H9 (cell line): ENCODE results near the gene CPXM2. TPM values are rescaled to one million over a fixed set of nuclear protein-coding genes. Genes with fewer than 3 reads are reported as not detected.

Experiments used
- DNase-seq: peaks from one replicate; pipeline ENCODE4 v3.0.0-alpha.2; 2017
- H2AFZ ChIP-seq: one replicate; pipeline ENCODE4 v1.6.1; 2013; ENCODE audit warnings: mild to moderate bottlenecking, low read length, control low read depth, moderate library complexity
- H2AK5ac ChIP-seq: 2 replicates; pipeline ENCODE4 v1.6.1; 2013; ENCODE audit warnings: low read length, control low read depth, mixed read lengths; ENCODE audit not compliant: insufficient read length
- H2BK120ac ChIP-seq: one replicate; pipeline ENCODE4 v1.6.1; 2013; ENCODE audit warnings: low read depth, mild to moderate bottlenecking, low read length, control low read depth, inconsistent platforms; ENCODE audit not compliant: poor library complexity, severe bottlenecking
- H2BK12ac ChIP-seq: 2 replicates; pipeline ENCODE4 v1.6.1; 2013; ENCODE audit warnings: low read length, control low read depth, mixed read lengths, low read depth; ENCODE audit not compliant: insufficient read length
- H2BK15ac ChIP-seq: 2 replicates; pipeline ENCODE4 v1.6.1; 2013; ENCODE audit warnings: low read depth, low read length, control low read depth
- H2BK20ac ChIP-seq: one replicate; pipeline ENCODE4 v1.6.1; 2013; ENCODE audit warnings: low read depth, mild to moderate bottlenecking, low read length, control low read depth, inconsistent platforms; ENCODE audit not compliant: poor library complexity, severe bottlenecking
- H2BK5ac ChIP-seq: 2 replicates; pipeline ENCODE4 v1.6.1; 2013; ENCODE audit warnings: low read length, control low read depth, mixed read lengths; ENCODE audit not compliant: insufficient read length
- H3K14ac ChIP-seq: 2 replicates; pipeline ENCODE4 v1.6.1; 2013; ENCODE audit warnings: low read length, control low read depth; ENCODE audit not compliant: insufficient read depth
- H3K18ac ChIP-seq: 2 replicates; pipeline ENCODE4 v1.6.1; 2013; ENCODE audit warnings: low read depth, mild to moderate bottlenecking, mixed read lengths, low read length, control low read depth; ENCODE audit not compliant: insufficient read length
- H3K23ac ChIP-seq: 2 replicates; pipeline ENCODE4 v1.6.1; 2013; ENCODE audit warnings: low read length, control low read depth, mixed read lengths, low read depth; ENCODE audit not compliant: insufficient read length
- H3K23me2 ChIP-seq: 2 replicates; pipeline ENCODE4 v1.6.1; 2013; ENCODE audit warnings: low read depth, mild to moderate bottlenecking, mixed read lengths, low read length, control low read depth; ENCODE audit not compliant: insufficient read length, poor library complexity, severe bottlenecking
- H3K27ac ChIP-seq: 2 replicates; pipeline ENCODE4 v1.5.1; 2013; ENCODE audit warnings: low read length, control low read depth, mixed read lengths, low read depth; ENCODE audit not compliant: insufficient read length
- H3K27me3 ChIP-seq: 2 replicates; pipeline ENCODE4 v1.6.1; 2013; ENCODE audit warnings: low read length, control low read depth, inconsistent platforms; ENCODE audit not compliant: insufficient read depth
- H3K4ac ChIP-seq: 2 replicates; pipeline ENCODE4 v1.6.1; 2013; ENCODE audit warnings: low read depth, mild to moderate bottlenecking, control low read depth, inconsistent platforms, low read length, moderate library complexity
- H3K4me1 ChIP-seq: 2 replicates; pipeline ENCODE4 v1.6.1; 2013; ENCODE audit warnings: low read length, control low read depth, inconsistent platforms; ENCODE audit not compliant: insufficient read depth
- H3K4me2 ChIP-seq: 2 replicates; pipeline ENCODE4 v1.6.1; 2013; ENCODE audit warnings: low read length, control low read depth, mixed read lengths; ENCODE audit not compliant: insufficient read length, insufficient read depth
- H3K56ac ChIP-seq: 2 replicates; pipeline ENCODE4 v1.6.1; 2013; ENCODE audit warnings: low read depth, mild to moderate bottlenecking, mixed read lengths, low read length, control low read depth; ENCODE audit not compliant: insufficient read length
- H3K79me1 ChIP-seq: 2 replicates; pipeline ENCODE4 v1.6.1; 2013; ENCODE audit warnings: low read depth, mild to moderate bottlenecking, moderate library complexity, low read length, control low read depth, inconsistent platforms; ENCODE audit not compliant: insufficient read depth, poor library complexity, severe bottlenecking
- H3K79me2 ChIP-seq: 2 replicates; pipeline ENCODE4 v1.6.1; 2013; ENCODE audit warnings: low read length, control low read depth, inconsistent platforms; ENCODE audit not compliant: insufficient read depth
- H3K9ac ChIP-seq: 2 replicates; pipeline ENCODE4 v1.6.1; 2013; ENCODE audit warnings: low read length, control low read depth, mixed read lengths; ENCODE audit not compliant: insufficient read length; ENCODE audit errors: extremely low read depth
- H3K9me3 ChIP-seq: one replicate; pipeline ENCODE4 v1.6.1; 2013; ENCODE audit warnings: low read depth, low read length, inconsistent platforms; ENCODE audit not compliant: control insufficient read depth
- H3T11ph ChIP-seq: one replicate; pipeline ENCODE4 v1.6.1; 2013; ENCODE audit warnings: mild to moderate bottlenecking, low read length, control low read depth, inconsistent platforms
- H4K20me1 ChIP-seq: one replicate; pipeline ENCODE4 v1.6.1; 2013; ENCODE audit not compliant: control insufficient read depth, insufficient read length, insufficient read depth
- H4K5ac ChIP-seq: 2 replicates; pipeline ENCODE4 v1.6.1; 2013; ENCODE audit warnings: low read depth, mild to moderate bottlenecking, mixed read lengths, low read length, control low read depth; ENCODE audit not compliant: insufficient read length
- H4K8ac ChIP-seq: replicated peaks from 2 replicates; pipeline ENCODE4 v1.6.1; 2013; ENCODE audit warnings: low read length, control low read depth, mixed read lengths, low read depth; ENCODE audit not compliant: insufficient read length
- H4K91ac ChIP-seq: 2 replicates; pipeline ENCODE4 v1.6.1; 2013; ENCODE audit warnings: low read depth, mild to moderate bottlenecking, moderate library complexity, mixed read lengths, low read length, control low read depth; ENCODE audit not compliant: insufficient read length
- H3K27ac Mint-ChIP-seq, 3 experiments: 2 replicates in 2 of 3; 3 replicates in 1 of 3; pipeline ENCODE4 v1.8.0; 2020 to 2021; ENCODE audit warnings: mixed read lengths in 3 of 3, mild to moderate bottlenecking in 1 of 3, moderate library complexity in 1 of 3
- H3K27me3 Mint-ChIP-seq: 2 replicates; pipeline ENCODE4 v1.8.0; 2021; ENCODE audit warnings: low read depth, mild to moderate bottlenecking, moderate library complexity, mixed read lengths
- H3K36me3 Mint-ChIP-seq, 3 experiments: 2 replicates in 2 of 3; 3 replicates in 1 of 3; pipeline ENCODE4 v1.8.0; 2020 to 2021; ENCODE audit warnings: low read depth in 3 of 3, mixed read lengths in 3 of 3; ENCODE audit not compliant: insufficient read depth in 1 of 3
- H3K4me1 Mint-ChIP-seq, 2 experiments: 2 replicates each; pipeline ENCODE4 v1.8.0; 2020; ENCODE audit warnings: mixed read lengths in 2 of 2
- H3K4me3 Mint-ChIP-seq, 2 experiments: 2 replicates in 1 of 2; 3 replicates in 1 of 2; pipeline ENCODE4 v1.8.0; 2020 to 2021; ENCODE audit warnings: mild to moderate bottlenecking in 2 of 2, mixed read lengths in 2 of 2, moderate library complexity in 1 of 2
- H3K9me3 Mint-ChIP-seq, 2 experiments: 2 replicates in 1 of 2; 3 replicates in 1 of 2; pipeline ENCODE4 v1.8.0; 2020; ENCODE audit warnings: mild to moderate bottlenecking in 2 of 2, mixed read lengths in 2 of 2, moderate library complexity in 1 of 2
- WGBS: extraction: QIAGEN DNeasy Blood & Tissue Kit; methylation state at CpG from one replicate; pipeline ENCODE4 v1.1.7; 2013; ENCODE audit warnings: missing lambda C conversion rate, low lambda C conversion rate, mixed read lengths; ENCODE audit not compliant: insufficient read length; ENCODE audit errors: extremely low coverage; 5-methylcytosine and 5-hydroxymethylcytosine counted together
- total RNA-seq: library from RNA; stranded (reverse); gene quantifications from 2 replicates; pipeline ENCODE4 v1.2.1, GENCODE V29; 2021
- TF ChIP-seq, protein P1 (sequence below): fragments of 200-600 bp; sonication (generic); conservative IDR thresholded peaks from 3 replicates; pipeline ENCODE4 v1.8.0; 2021; ENCODE audit warnings: antibody characterized with exemption, mild to moderate bottlenecking

The CPXM2 gene
- total RNA-seq, 1 experiment from 2014 or later: 1.7 TPM

DNA sequence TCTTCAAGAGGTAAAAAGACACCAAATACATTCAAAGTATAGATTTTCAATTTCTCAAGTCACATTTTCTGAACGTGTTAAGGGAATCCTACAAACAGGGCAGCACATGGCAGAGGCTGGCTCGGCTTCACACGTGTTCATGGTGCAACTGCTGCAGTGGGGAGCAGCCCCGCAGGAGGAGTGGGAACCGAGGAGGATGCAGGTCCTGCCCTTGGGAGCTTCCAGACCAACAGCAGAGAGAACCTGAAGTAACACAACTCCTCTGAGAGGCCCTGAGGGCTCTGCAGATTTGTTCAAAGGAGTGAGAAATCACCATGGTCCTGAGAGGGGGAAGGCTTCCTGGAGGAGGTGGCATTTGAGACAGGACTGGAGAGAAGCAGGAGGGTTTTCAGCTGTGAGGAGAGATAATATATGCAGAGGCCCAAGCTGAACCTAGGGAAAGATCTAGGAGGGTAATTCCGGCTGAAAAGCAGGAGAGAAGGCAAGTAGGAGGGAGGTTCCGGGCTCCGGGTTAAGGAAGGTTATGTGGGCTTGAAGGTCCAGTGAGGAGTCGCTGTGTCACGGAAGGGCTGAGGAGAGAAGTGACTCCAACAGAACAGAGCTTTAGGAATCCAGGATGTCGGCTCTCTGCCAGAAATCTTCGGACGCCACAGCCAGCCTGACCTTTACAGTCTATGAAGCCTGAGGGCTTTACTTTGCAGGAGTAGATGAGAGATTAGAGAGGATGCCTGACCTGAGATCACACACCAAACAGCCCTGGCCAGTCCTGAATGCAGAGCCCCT, 148.0 kb downstream of the CPXM2 start:
- Mint-ChIP-seq H3K36me3 (no peaks in the 10 kb centered on the region), H3K27ac (peak overlapping the region in 2 of 3 experiments; percentile 34 to 59; a peak in 4 of 7 replicates), H3K4me1 (peaks cover 26 to 32% of the 10 kb centered on the region in 2 experiments), H3K27me3 (peaks cover 4% of the 10 kb centered on the region), H3K4me3 (no peak overlapping the region), H3K9me3 (no peaks in the 10 kb centered on the region)
- no peaks in the 10 kb centered on the region for H3K79me1 ChIP-seq
- H4K8ac ChIP-seq: no peak overlapping the region
- H3K18ac ChIP-seq: no peak overlapping the region
- H3K27ac ChIP-seq: no peak overlapping the region
- TF ChIP-seq, protein P1, sequence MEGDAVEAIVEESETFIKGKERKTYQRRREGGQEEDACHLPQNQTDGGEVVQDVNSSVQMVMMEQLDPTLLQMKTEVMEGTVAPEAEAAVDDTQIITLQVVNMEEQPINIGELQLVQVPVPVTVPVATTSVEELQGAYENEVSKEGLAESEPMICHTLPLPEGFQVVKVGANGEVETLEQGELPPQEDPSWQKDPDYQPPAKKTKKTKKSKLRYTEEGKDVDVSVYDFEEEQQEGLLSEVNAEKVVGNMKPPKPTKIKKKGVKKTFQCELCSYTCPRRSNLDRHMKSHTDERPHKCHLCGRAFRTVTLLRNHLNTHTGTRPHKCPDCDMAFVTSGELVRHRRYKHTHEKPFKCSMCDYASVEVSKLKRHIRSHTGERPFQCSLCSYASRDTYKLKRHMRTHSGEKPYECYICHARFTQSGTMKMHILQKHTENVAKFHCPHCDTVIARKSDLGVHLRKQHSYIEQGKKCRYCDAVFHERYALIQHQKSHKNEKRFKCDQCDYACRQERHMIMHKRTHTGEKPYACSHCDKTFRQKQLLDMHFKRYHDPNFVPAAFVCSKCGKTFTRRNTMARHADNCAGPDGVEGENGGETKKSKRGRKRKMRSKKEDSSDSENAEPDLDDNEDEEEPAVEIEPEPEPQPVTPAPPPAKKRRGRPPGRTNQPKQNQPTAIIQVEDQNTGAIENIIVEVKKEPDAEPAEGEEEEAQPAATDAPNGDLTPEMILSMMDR: no peak
- H2AFZ ChIP-seq: no peak overlapping the region
- H3K9me3 ChIP-seq: no peaks in the 10 kb centered on the region
- H3K14ac ChIP-seq: no peak overlapping the region; the same call in 1 of the 2 replicates
- H4K5ac ChIP-seq: no peak overlapping the region
- no peak overlapping the region for H2BK5ac ChIP-seq
- H4K91ac ChIP-seq: no peak overlapping the region
- H3K56ac ChIP-seq: no peak overlapping the region
- H2BK12ac ChIP-seq: no peak overlapping the region
- H3K4me1 ChIP-seq: peaks cover 10% of the 10 kb centered on the region; the same call in 1 of the 2 replicates
- H4K20me1 ChIP-seq: no peaks in the 10 kb centered on the region
- H3K79me2 ChIP-seq: no peaks in the 10 kb centered on the region
- H2BK120ac ChIP-seq: no peak overlapping the region
- no peak overlapping the region for H3K9ac ChIP-seq
- no peak overlapping the region for H2BK20ac ChIP-seq
- H3K27me3 ChIP-seq: no peaks in the 10 kb centered on the region
- no peaks in the 10 kb centered on the region for H3K23me2 ChIP-seq
- H3K23ac ChIP-seq: no peak overlapping the region
- no peak overlapping the region for H2AK5ac ChIP-seq
- no peak overlapping the region for H2BK15ac ChIP-seq
- no peak for DNase-seq
- no peak overlapping the region for H3T11ph ChIP-seq
- H3K4ac ChIP-seq: no peak overlapping the region
- WGBS: no CpG with 5 or more reads among the region's 13 CpGs
- no peak overlapping the region for H3K4me2 ChIP-seq
